Measurements from ENCODE around the gene ARHGAP15. TPM values are rescaled to one million over a fixed set of nuclear protein-coding genes. Genes with fewer than 3 reads are reported as not detected.

Gene ARHGAP15
- total RNA-seq, 1 experiment from 2014 or later: 0.42 TPM

GRCh38 chr2:143741205-143741604 is 612.0 kb downstream of the ARHGAP15 start:
- DNase-seq (ENCODE audit: low read depth, low spot score) (no peak), ATAC-seq (no peak)
- Histone ChIP-seq H4K20me1 (ENCODE audit: insufficient read depth) (no peaks in the 10 kb centered on the region), H3K9me3 (ENCODE audit: control insufficient read depth in 1 of 2, insufficient read depth in 1 of 2, low read depth in 1 of 2, low read length in 2 of 2) (no peaks in the 10 kb centered on the region), H2AFZ (ENCODE audit: low read depth, low read length, poor library complexity, severe bottlenecking) (no peak overlapping the region), H3K9ac (ENCODE audit: low read length) (no peak overlapping the region), H3K4me1 (ENCODE audit: control insufficient read depth in 1 of 2, insufficient read depth in 2 of 2, low read length in 2 of 2) (no peaks in the 10 kb centered on the region), H3K27me3 (ENCODE audit: insufficient read depth, low read length) (no peaks in the 10 kb centered on the region), H3K9me2 (ENCODE audit: insufficient read depth) (no peaks in the 10 kb centered on the region), H3K79me2 (ENCODE audit: insufficient read depth, low read length) (no peaks in the 10 kb centered on the region), H3K36me3 (ENCODE audit: control insufficient read depth in 1 of 2, insufficient read depth in 2 of 2, low read length in 2 of 2) (no peaks in the 10 kb centered on the region), H3K4me2 (ENCODE audit: low read length) (no peak overlapping the region), H3K27ac (ENCODE audit: low read depth, low read length) (no peak overlapping the region), H3K4me3 (replicated peaks in 1 of 2; ENCODE audit: low read depth in 1 of 2, low read length in 2 of 2) (no peak overlapping the region)
- POLR2A ChIA-PET: no interaction called here
- no TSS peak for BruUV-seq (replicated peaks)
- intact Hi-C loops (cut with micrococcal nuclease): no loop called here
- CTCF ChIA-PET: no interaction called here
- RAD21 ChIA-PET (ENCODE audit: low non-redundant PET in 1 of 2, low total read pairs in 2 of 2, uncharacterized antibody in 2 of 2, unreplicated experiment in 2 of 2): no interaction called here
- TF ChIP-seq SRF (IDR thresholded peaks at IDR 0.05; ENCODE audit: low read depth): no peak
- TF ChIP-seq ZFX (IDR thresholded peaks at IDR 0.05): no peak
- TF ChIP-seq ZBTB33 (IDR thresholded peaks at IDR 0.05; ENCODE audit: extremely low read depth, insufficient replicate concordance, low read length): no peak
- no peak for TF ChIP-seq RAD21 (IDR thresholded peaks at IDR 0.05; ENCODE audit: low read depth)

DNA sequence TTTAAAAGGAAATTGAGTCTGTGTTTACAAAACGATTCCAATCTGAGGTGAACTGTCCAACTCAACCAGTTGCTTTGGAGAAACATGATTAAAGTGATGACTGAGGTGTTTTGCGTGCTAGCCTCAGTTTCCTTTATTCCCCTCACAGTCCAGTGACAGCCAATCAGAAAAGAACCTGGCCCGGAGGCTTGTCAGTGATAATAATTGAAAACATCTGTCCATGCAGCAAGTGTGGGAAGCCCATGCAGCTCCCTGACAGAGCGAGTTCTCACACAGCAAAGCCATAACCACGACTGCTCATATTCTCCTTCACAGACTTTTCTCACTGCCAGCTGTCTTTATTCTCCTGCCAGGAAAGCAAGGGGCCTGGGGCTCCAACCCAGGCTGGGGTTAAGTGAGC is 613.4 kb downstream of the ARHGAP15 start:
- TF ChIP-seq EGR1 (IDR thresholded peaks at IDR 0.05; ENCODE audit: low read depth) (no peak), EZH2 (IDR thresholded peaks at IDR 0.05) (no peak), SRF (IDR thresholded peaks at IDR 0.05; ENCODE audit: low read depth) (no peak), POLR2A (IDR thresholded peaks at IDR 0.05; ENCODE audit: borderline replicate concordance, extremely low read depth, insufficient read depth, insufficient read length) (no peak), TCF7L2 (IDR thresholded peaks at IDR 0.05; ENCODE audit: borderline replicate concordance, extremely low read depth, insufficient read depth, insufficient read length) (no peak), CEBPB (IDR thresholded peaks at IDR 0.05; ENCODE audit: low read depth) (no peak), JUND (IDR thresholded peaks at IDR 0.05) (no peak)
- TF ChIP-seq, protein P1, sequence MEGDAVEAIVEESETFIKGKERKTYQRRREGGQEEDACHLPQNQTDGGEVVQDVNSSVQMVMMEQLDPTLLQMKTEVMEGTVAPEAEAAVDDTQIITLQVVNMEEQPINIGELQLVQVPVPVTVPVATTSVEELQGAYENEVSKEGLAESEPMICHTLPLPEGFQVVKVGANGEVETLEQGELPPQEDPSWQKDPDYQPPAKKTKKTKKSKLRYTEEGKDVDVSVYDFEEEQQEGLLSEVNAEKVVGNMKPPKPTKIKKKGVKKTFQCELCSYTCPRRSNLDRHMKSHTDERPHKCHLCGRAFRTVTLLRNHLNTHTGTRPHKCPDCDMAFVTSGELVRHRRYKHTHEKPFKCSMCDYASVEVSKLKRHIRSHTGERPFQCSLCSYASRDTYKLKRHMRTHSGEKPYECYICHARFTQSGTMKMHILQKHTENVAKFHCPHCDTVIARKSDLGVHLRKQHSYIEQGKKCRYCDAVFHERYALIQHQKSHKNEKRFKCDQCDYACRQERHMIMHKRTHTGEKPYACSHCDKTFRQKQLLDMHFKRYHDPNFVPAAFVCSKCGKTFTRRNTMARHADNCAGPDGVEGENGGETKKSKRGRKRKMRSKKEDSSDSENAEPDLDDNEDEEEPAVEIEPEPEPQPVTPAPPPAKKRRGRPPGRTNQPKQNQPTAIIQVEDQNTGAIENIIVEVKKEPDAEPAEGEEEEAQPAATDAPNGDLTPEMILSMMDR (IDR thresholded peaks at IDR 0.05 in 2 of 3, conservative IDR thresholded peaks at IDR 0.05 in 1 of 3; ENCODE audit: borderline replicate concordance in 1 of 3, insufficient read depth in 1 of 3, low read depth in 2 of 3, low read length in 2 of 3): no peak

More for the DNA sequence above, 613.4 kb downstream of the ARHGAP15 start:
- BruUV-seq (replicated peaks): no TSS peak
- ATAC-seq (no peak), DNase-seq (ENCODE audit: low read depth, low spot score) (no peak)
- H3K36me3 ChIP-seq (ENCODE audit: control insufficient read depth in 1 of 2, insufficient read depth in 2 of 2, low read length in 2 of 2): no peaks in the 10 kb centered on the region
- no peaks in the 10 kb centered on the region for H3K79me2 ChIP-seq (ENCODE audit: insufficient read depth, low read length)
- H3K4me2 ChIP-seq (ENCODE audit: low read length): no peak overlapping the region
- intact Hi-C loops (cut with micrococcal nuclease): no loop called here
- no peaks in the 10 kb centered on the region for H3K27me3 ChIP-seq (ENCODE audit: insufficient read depth, low read length)
- ChIA-PET POLR2A (no interaction called here), RAD21 (ENCODE audit: low non-redundant PET in 1 of 2, low total read pairs in 2 of 2, uncharacterized antibody in 2 of 2, unreplicated experiment in 2 of 2) (no interaction called here), CTCF (no interaction called here)
- H2AFZ ChIP-seq (ENCODE audit: low read depth, low read length, poor library complexity, severe bottlenecking): no peak overlapping the region
- no peak overlapping the region for H3K9ac ChIP-seq (ENCODE audit: low read length)
- no peaks in the 10 kb centered on the region for H4K20me1 ChIP-seq (ENCODE audit: insufficient read depth)
- no peak overlapping the region for H3K4me3 ChIP-seq (replicated peaks in 1 of 2; ENCODE audit: low read depth in 1 of 2, low read length in 2 of 2)
- H3K4me1 ChIP-seq (ENCODE audit: control insufficient read depth in 1 of 2, insufficient read depth in 2 of 2, low read length in 2 of 2): no peaks in the 10 kb centered on the region
- H3K9me2 ChIP-seq (ENCODE audit: insufficient read depth): no peaks in the 10 kb centered on the region
- H3K9me3 ChIP-seq (ENCODE audit: control insufficient read depth in 1 of 2, insufficient read depth in 1 of 2, low read depth in 1 of 2, low read length in 2 of 2): no peaks in the 10 kb centered on the region
- no peak overlapping the region for H3K27ac ChIP-seq (ENCODE audit: low read depth, low read length)
